SH-SY5Y (cell line): ENCODE data around the gene KIR2DL3.

Source experiments
- GATA2 ChIP-seq: IDR thresholded peaks from 2 replicates; pipeline ENCODE4 v1.6.1; 2011; ENCODE audit warnings: mild to moderate bottlenecking, low read depth, low read length
- GATA3 ChIP-seq: IDR thresholded peaks from 2 replicates; pipeline ENCODE4 v1.6.1; 2011; ENCODE audit warnings: low read depth, mild to moderate bottlenecking, low read length, moderate library complexity

DNA sequence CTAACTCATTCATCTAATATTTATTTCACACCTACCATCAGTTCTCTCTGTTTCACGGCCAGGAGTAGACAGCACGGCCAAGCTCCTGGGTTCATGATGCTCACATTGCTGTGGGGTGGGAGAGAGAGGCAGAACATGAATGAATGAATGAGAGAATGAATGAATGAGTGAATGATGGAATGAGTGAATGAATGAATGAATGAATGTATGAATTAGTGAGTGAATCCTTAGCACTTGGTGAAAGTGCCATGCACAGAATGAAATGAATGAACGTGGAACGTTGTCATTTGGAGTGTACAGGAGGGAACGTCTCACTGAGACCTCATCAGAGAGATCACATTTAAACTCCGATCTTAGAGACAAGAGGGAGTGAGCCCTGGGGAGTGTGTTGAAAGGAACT lies 53.2 kb downstream of the KIR2DL3 start:
- TF ChIP-seq GATA2 (no peak), GATA3 (no peak)
